WTC11 (cell line): Measurements from ENCODE around the gene PSEN1. TPM values are rescaled to one million over a fixed set of nuclear protein-coding genes. Genes with fewer than 3 reads are reported as not detected.

Experiments
- ATAC-seq: fragments of 200-7000 bp; cut with Tn5 transposase; 2 replicates; pipeline ENCODE4 v1.10.0; 2021; ENCODE audit warnings: mild to moderate bottlenecking, moderate library complexity
- CTCF ChIA-PET: fragments of 300-600 bp; sonication (Branson Sonifier 250); formaldehyde crosslinking; loops from one replicate; lab custom pipeline; 2021; ENCODE audit warnings: antibody characterized with exemption; lab: Charles Lee
- POLR2A ChIA-PET: fragments of 350-600 bp; sonication (Branson Sonifier 250); formaldehyde crosslinking; loops from one replicate; lab custom pipeline; 2021; ENCODE audit warnings: antibody characterized with exemption; lab: Charles Lee
- DNase-seq: peaks from one replicate; pipeline ENCODE4 v3.0.0; 2021; ENCODE audit warnings: low spot score
- H3K27ac Mint-ChIP-seq: 2 replicates; pipeline ENCODE4 v1.8.0; 2021; ENCODE audit warnings: mixed read lengths
- H3K27me3 Mint-ChIP-seq: 2 replicates; pipeline ENCODE4 v1.8.0; 2021; ENCODE audit warnings: low read depth, mild to moderate bottlenecking, moderate library complexity, mixed read lengths
- H3K36me3 Mint-ChIP-seq: 2 replicates; pipeline ENCODE4 v1.8.0; 2021; ENCODE audit warnings: mixed read lengths
- H3K4me1 Mint-ChIP-seq: 2 replicates; pipeline ENCODE4 v1.8.0; 2022; ENCODE audit warnings: mixed read lengths
- H3K4me3 Mint-ChIP-seq: 2 replicates; pipeline ENCODE4 v1.8.0; 2021; ENCODE audit warnings: mild to moderate bottlenecking, moderate library complexity, mixed read lengths
- H3K9me3 Mint-ChIP-seq: 2 replicates; pipeline ENCODE4 v1.8.0; 2021; ENCODE audit warnings: mixed read lengths
- ATF2 ChIP-seq: sonication (generic); formaldehyde crosslinking; IDR thresholded peaks from 2 replicates; pipeline ENCODE4 v1.8.1; 2022; ENCODE audit warnings: low read depth, missing genetic modification reagents, borderline replicate concordance
- EMX1 ChIP-seq: fragments of 250-450 bp; sonication (Bioruptor Pico); IDR thresholded peaks from 2 replicates; pipeline ENCODE4 v1.8.0; 2021; ENCODE audit warnings: mild to moderate bottlenecking
- HMGA2 ChIP-seq: fragments of 250-450 bp; sonication (Bioruptor Pico); IDR thresholded peaks from 2 replicates; pipeline ENCODE4 v1.4.0; 2021; ENCODE audit warnings: mild to moderate bottlenecking, moderate library complexity
- JAZF1 ChIP-seq: fragments of 250-450 bp; sonication (Bioruptor Pico); IDR thresholded peaks from 2 replicates; pipeline ENCODE4 v1.9.0; 2021; ENCODE audit warnings: moderate library complexity, mild to moderate bottlenecking, inconsistent platforms
- NFE2L1 ChIP-seq: sonication (generic); formaldehyde crosslinking; IDR thresholded peaks from 2 replicates; pipeline ENCODE4 v1.8.1; 2023; ENCODE audit warnings: missing genetic modification reagents
- NR1H2 ChIP-seq: sonication (generic); formaldehyde crosslinking; IDR thresholded peaks from 2 replicates; pipeline ENCODE4 v1.9.0; 2021; ENCODE audit warnings: mild to moderate bottlenecking, moderate library complexity, missing genetic modification reagents
- PRDM15 ChIP-seq: sonication (generic); formaldehyde crosslinking; IDR thresholded peaks from 2 replicates; pipeline ENCODE4 v1.8.0; 2022; ENCODE audit warnings: missing genetic modification reagents
- PREB ChIP-seq: sonication (generic); formaldehyde crosslinking; IDR thresholded peaks from 2 replicates; pipeline ENCODE4 v1.8.1; 2022; ENCODE audit warnings: mild to moderate bottlenecking, missing genetic modification reagents, moderate library complexity, borderline replicate concordance
- PRRX2 ChIP-seq: fragments of 250-450 bp; sonication (Bioruptor Pico); IDR thresholded peaks from 2 replicates; pipeline ENCODE4 v1.8.0; 2021; ENCODE audit warnings: mild to moderate bottlenecking
- ZBTB43 ChIP-seq: sonication (generic); formaldehyde crosslinking; IDR thresholded peaks from 2 replicates; pipeline ENCODE4 v1.8.1; 2023; ENCODE audit warnings: mild to moderate bottlenecking, missing genetic modification reagents
- ZNF423 ChIP-seq: fragments of 250-450 bp; sonication (Bioruptor Pico); IDR thresholded peaks from 2 replicates; pipeline ENCODE4 v2.1.2; 2022; ENCODE audit warnings: mild to moderate bottlenecking, moderate library complexity
- ZNF532 ChIP-seq: fragments of 250-450 bp; sonication (Bioruptor Pico); IDR thresholded peaks from 2 replicates; pipeline ENCODE4 v1.9.0; 2021; ENCODE audit warnings: mild to moderate bottlenecking, borderline replicate concordance
- ZNF671 ChIP-seq: fragments of 250-450 bp; sonication (Bioruptor Pico); IDR thresholded peaks from 2 replicates; pipeline ENCODE4 v1.8.0; 2021; ENCODE audit warnings: mild to moderate bottlenecking
- total RNA-seq: library from RNA; stranded (reverse); gene quantifications from 3 replicates; pipeline ENCODE4 v1.2.3, GENCODE V29; 2021
- TF ChIP-seq, protein P1 (sequence below): fragments of 250-450 bp; sonication (Bioruptor Pico); conservative IDR thresholded peaks from 2 replicates; pipeline ENCODE4 v1.9.0; 2021; ENCODE audit warnings: mild to moderate bottlenecking
- TF ChIP-seq, protein P2 (sequence below): fragments of 250-450 bp; sonication (Bioruptor Pico); IDR thresholded peaks from 2 replicates; pipeline ENCODE4 v2.1.2; 2022; ENCODE audit warnings: mild to moderate bottlenecking, moderate library complexity
- TF ChIP-seq, protein P3 (sequence below): fragments of 250-450 bp; sonication (Bioruptor Pico); IDR thresholded peaks from 2 replicates; pipeline ENCODE4 v1.8.0; 2021; ENCODE audit warnings: mild to moderate bottlenecking
- TF ChIP-seq, protein P4 (sequence below): sonication (generic); formaldehyde crosslinking; IDR thresholded peaks from 2 replicates; pipeline ENCODE4 v1.8.0; 2022; ENCODE audit warnings: mild to moderate bottlenecking, missing genetic modification reagents
- TF ChIP-seq, protein P5 (sequence below): sonication (generic); formaldehyde crosslinking; conservative IDR thresholded peaks from 2 replicates; pipeline ENCODE4 v1.8.1; 2022; ENCODE audit warnings: mild to moderate bottlenecking, missing genetic modification reagents

PSEN1 gene
- total RNA-seq, 1 experiment from 2014 or later, result 26.6 TPM

- TF ChIP-seq ZBTB43 (no peak), NR1H2 (CRISPR knock-in tag) (no peak), JAZF1 (CRISPR knock-in tag) (no peak), HMGA2 (no peak), ATF2 (CRISPR knock-in tag) (no peak), PREB (CRISPR knock-in tag) (no peak), ZNF532 (no peak)
- TF ChIP-seq, protein P1, sequence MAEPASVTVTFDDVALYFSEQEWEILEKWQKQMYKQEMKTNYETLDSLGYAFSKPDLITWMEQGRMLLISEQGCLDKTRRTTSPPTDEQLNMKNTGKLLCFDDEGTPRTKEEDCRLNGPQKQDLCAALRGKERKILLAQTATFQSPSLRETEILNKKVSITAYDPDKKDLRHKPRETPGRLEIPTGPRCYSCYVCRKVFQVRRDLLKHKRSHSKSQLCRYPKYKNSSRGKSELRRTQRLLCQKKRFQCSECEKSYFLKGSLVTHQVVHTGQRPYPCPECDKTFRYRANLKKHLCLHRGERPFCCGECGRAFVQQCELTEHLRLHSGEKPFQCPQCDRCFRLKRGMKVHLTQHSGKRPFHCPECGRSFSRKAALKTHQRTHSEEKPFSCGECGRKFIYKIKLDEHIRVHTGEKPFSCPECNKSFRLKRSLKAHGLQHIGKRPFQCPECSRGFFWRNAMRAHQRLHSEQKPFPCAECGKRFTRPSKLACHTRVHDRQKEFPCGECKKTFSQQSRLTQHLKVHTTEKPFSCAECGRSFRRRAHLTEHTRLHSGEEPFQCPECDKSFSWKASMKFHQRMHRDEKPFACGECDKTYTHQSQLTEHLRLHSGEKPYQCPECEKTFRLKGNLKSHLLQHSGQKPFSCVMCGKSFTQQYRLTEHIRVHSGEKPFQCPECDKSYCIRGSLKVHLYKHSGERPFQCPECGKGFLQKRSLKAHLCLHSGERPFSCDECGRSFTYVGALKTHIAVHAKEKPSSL (CRISPR knock-in tag), result no peak
- TF ChIP-seq, protein P2, sequence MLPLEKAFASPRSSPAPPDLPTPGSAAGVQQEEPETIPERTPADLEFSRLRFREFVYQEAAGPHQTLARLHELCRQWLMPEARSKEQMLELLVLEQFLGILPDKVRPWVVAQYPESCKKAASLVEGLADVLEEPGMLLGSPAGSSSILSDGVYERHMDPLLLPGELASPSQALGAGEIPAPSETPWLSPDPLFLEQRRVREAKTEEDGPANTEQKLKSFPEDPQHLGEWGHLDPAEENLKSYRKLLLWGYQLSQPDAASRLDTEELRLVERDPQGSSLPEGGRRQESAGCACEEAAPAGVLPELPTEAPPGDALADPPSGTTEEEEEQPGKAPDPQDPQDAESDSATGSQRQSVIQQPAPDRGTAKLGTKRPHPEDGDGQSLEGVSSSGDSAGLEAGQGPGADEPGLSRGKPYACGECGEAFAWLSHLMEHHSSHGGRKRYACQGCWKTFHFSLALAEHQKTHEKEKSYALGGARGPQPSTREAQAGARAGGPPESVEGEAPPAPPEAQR, result no peak
These were observed 36.9 kb downstream of the PSEN1 start (continued) for GRCh38 chr14:73173092-73173735.

DNA sequence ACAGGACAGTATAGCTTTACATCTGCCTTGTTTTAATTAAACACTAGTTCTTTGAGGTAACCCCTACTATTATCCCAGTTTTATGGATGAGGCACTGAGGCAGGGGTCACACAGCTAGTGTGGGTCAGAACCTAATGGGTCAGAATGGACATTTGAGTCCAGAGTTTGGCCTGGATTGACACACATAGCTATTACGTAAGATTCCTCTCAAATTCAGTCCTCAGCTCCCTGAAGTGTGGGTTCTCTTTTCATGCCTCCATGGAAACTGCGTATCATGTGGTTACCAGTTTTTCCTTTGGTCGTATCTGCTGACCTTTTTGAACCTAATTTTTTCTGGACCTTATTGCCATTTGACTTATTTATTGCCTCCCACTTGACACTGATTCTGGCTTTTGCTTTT lies 40.4 kb downstream of the PSEN1 start:
- Mint-ChIP-seq H3K9me3 (no peaks in the 10 kb centered on the region), H3K36me3 (peaks cover 34% of the 10 kb centered on the region), H3K4me3 (no peak overlapping the region), H3K27ac (no peak overlapping the region; the same call in 1 of the 2 replicates), H3K4me1 (peaks cover 18% of the 10 kb centered on the region), H3K27me3 (no peaks in the 10 kb centered on the region)
- POLR2A ChIA-PET, result no interaction called here
- DNase-seq (no peak), ATAC-seq (no peak)
- CTCF ChIA-PET, result interaction anchor here (1.1 kb wide), 1 partner anchor 296 kb away, joined by 3 read pairs; no protein-coding TSS in a partner anchor
- TF ChIP-seq, protein P3, sequence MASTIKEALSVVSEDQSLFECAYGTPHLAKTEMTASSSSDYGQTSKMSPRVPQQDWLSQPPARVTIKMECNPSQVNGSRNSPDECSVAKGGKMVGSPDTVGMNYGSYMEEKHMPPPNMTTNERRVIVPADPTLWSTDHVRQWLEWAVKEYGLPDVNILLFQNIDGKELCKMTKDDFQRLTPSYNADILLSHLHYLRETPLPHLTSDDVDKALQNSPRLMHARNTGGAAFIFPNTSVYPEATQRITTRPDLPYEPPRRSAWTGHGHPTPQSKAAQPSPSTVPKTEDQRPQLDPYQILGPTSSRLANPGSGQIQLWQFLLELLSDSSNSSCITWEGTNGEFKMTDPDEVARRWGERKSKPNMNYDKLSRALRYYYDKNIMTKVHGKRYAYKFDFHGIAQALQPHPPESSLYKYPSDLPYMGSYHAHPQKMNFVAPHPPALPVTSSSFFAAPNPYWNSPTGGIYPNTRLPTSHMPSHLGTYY, result no peak
- no peak for TF ChIP-seq ZNF423 (CRISPR knock-in tag)
- TF ChIP-seq EMX1, result no peak
- TF ChIP-seq PRDM15 (CRISPR knock-in tag), result no peak
- TF ChIP-seq PRRX2 (CRISPR knock-in tag), result no peak
- TF ChIP-seq, protein P4, sequence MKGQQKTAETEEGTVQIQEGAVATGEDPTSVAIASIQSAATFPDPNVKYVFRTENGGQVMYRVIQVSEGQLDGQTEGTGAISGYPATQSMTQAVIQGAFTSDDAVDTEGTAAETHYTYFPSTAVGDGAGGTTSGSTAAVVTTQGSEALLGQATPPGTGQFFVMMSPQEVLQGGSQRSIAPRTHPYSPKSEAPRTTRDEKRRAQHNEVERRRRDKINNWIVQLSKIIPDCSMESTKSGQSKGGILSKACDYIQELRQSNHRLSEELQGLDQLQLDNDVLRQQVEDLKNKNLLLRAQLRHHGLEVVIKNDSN (CRISPR knock-in tag), result no peak
- TF ChIP-seq, protein P5, sequence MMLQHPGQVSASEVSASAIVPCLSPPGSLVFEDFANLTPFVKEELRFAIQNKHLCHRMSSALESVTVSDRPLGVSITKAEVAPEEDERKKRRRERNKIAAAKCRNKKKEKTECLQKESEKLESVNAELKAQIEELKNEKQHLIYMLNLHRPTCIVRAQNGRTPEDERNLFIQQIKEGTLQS (CRISPR knock-in tag), result no peak
- no peak for TF ChIP-seq ZNF671 (CRISPR knock-in tag)
- no peak for TF ChIP-seq NFE2L1 (CRISPR knock-in tag)
